OCI-LY7 (cell line): ENCODE results near the gene TSTD1.

Experiments used
- EZH2phosphoT487 ChIP-seq: fragments of 200-600 bp; sonication (generic); IDR thresholded peaks from 2 replicates; pipeline ENCODE4 v1.6.1; 2018; ENCODE audit warnings: low read depth, borderline replicate concordance, mild to moderate bottlenecking, mixed run types, antibody characterized with exemption, low read length, moderate library complexity, mixed read lengths
- TF ChIP-seq, protein P1 (sequence below): fragments of 200-600 bp; sonication (generic); conservative IDR thresholded peaks from 2 replicates; pipeline ENCODE4 v1.5.1; 2014; ENCODE audit warnings: mild to moderate bottlenecking, antibody characterized with exemption, low read length, moderate library complexity, mixed read lengths

DNA sequence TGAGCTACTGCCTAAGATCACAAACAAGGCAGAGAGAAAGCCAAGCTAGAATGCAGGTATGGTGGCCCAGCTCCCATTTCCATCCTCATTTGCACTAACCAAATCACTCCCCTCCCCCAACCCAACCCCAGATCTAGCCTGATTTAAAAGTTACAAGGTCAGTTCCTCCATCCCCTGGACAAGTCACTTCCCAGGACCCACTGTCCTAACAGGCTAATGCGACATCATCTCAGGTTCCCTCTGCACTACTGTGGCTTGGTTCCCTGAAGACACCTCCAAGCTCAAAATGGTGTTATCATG lies 20.2 kb downstream of the TSTD1 start:
- TF ChIP-seq, protein P1, sequence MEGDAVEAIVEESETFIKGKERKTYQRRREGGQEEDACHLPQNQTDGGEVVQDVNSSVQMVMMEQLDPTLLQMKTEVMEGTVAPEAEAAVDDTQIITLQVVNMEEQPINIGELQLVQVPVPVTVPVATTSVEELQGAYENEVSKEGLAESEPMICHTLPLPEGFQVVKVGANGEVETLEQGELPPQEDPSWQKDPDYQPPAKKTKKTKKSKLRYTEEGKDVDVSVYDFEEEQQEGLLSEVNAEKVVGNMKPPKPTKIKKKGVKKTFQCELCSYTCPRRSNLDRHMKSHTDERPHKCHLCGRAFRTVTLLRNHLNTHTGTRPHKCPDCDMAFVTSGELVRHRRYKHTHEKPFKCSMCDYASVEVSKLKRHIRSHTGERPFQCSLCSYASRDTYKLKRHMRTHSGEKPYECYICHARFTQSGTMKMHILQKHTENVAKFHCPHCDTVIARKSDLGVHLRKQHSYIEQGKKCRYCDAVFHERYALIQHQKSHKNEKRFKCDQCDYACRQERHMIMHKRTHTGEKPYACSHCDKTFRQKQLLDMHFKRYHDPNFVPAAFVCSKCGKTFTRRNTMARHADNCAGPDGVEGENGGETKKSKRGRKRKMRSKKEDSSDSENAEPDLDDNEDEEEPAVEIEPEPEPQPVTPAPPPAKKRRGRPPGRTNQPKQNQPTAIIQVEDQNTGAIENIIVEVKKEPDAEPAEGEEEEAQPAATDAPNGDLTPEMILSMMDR: no peak
- no peak for TF ChIP-seq EZH2phosphoT487
